Fibroblast of peridontal ligament (primary cell): Measurements from ENCODE around the gene CHCHD6.

Source experiments
- DNase-seq: peaks from one replicate; pipeline ENCODE4 v3.0.0-alpha.2; 2010; ENCODE audit errors: extremely low read depth

CHCHD6 gene

DNA sequence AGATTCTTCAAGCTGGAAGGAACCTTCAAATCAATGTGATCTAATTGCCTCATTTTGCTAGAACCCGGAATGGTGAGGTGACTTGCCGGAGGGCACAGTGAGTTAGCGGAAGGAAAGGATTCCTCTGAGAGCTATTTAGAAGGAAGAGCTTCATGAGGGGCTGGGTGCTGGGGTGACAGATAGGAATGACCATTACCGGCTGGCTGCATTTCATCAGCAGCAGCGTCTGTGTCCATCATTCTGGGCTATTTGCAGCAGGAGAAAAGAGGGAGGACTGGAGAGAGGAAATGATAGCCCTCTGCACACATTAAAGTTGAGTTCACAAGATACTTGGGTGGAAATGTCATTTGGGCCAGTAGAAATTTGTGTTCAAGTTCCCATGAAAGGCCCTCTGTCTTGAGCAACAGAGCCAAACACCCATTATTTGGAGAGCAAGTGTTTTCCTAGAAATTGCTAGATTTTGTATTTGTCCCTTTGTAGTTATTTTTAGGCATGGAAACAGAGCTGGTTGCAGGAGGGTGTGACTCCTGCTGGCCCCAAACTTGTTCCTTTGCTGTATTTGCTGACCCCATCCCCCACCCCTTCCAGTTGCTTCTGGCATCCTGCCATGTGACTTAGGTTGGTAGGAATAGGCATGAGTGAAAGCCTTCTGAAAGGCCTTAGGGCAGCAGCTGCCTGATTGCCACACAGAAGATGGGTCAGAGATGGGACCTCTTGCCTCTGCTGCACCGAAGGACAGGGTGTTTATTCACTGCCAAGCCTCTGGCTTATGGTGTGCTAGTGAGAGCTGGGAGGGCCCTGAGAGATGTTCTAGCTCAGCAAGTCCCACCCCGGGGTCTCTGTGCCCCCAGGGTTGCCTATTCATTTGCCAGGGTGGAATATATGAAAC is 191.4 kb downstream of the CHCHD6 start:
- peak; percentile 43 for DNase-seq

DNA sequence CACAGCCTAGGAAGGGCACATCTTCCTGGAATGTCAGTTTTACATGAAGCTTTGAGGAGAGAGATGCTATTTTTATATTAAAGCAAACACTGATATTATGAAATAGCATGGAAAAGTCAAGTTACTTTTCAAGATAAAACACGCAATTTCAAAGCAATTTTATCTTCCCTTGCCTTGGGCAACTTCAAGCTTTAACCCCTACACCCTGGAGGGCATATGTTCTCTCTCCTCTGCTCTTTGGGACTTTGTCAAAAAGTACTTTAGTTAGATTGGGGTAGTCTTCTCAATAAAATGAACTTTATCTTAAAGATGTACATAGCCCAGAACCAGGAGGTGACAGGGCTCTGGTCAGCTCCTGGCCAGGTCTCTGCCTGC is 192.0 kb downstream of the CHCHD6 start:
- DNase-seq, result peak; percentile 28

DNA sequence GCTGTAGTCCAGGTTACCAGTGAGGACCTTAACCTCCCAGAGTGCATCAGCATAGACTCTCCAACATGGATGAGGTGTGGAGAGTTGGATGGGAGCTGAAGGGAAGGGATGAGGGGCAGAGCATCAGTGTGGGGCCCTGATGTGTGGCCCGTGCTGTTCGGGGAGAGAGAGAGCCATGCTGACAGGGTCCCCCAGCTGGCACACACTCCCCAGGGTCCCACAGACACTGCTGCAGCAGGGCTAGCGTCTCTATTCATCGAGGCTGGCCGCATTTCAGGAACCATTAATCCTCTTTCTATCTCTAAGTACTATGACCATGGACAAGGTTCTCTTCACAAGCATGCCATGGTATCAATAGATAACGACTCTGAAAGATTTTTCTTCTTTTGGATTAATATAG is 192.9 kb downstream of the CHCHD6 start:
- DNase-seq, result no peak

DNA sequence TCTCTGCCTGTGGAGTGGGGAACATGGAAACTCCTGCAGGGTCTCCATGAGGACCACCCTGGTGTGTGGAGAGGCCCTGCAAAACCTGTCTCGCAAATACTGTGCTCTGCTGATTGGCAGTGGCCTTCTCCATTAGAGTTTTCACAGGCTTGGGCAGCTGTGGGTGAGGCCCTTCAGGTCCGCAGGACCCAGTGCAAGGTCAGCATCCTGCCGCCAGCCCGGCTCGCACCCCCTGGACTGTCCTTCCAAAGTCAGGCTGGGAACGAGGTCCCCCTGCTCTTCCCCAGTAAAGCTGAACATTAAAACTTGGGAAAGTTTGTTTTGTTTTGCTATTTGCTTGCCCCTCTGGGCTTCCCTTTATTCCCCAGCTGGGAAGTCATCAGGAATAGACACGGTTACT is 193.9 kb downstream of the CHCHD6 start:
- no peak for DNase-seq

DNA sequence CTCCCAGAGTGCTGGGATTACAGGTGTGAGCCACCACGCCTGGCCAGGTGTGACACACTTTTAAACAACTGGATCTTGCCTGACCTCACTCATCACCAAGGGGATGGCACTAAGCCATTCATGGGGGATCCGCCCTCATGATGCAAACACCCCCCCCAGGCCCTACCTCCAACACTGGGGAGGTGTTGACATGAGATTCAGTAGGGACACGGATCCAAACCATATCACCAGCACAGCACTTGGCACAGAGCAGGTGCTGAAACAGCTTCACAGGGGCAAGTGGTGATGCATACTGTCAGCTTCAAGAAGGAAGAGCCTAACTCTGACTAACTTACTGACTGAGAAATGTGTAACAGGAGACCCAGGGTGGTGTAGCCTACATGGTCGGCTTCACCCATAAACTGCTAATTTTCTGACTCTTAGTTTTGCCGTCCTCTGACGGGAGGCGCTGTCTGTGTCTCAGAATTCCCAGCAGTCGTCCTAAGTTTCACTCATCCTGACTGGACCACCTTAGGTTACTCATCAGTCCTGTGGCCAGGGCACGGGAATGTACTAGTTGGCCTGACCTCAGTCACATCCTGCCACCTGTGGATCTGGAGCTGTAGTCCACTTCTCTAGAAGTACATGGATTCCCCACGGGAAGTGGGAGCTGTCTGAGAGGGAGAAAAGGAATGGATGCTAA is 197.0 kb downstream of the CHCHD6 start:
- DNase-seq, result no peak

DNA sequence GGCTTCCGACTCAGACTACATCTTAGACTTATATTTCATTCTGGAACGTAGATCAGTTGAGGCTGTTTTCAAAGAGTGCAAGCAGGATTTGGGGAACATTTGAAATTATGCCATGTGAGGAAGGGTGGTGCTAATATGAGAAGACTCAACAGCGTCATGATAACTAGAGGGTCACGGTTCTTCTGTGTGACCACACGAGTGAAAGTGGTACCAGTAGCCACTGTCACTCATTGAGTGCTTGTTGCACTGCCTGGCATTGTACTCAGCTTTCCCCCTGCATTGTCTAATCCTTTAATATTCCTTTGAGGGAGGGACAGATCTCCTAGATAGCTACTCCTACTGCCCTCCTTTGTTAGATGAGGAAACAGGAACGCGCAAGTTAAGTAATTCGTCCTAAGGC is 197.6 kb downstream of the CHCHD6 start:
- no peak for DNase-seq

DNA sequence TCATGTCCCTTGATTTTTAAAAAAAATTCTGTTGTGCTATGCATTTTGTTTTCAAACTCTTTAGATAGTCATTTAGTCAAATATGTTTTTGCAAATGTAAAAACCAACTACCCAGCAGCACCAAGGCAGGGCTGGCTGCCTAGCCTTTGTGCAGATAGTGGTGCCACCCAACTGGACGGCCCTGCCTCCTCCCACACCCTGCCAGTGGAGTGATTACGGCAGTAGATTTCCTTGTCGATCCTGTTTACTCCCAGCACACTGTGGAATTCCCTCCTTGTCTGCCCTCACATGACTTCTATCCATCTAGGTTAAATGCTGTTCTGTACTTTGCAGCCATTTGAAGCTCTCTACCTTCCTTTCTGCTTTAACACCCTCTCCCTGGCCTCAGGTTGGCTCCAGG is 199.5 kb downstream of the CHCHD6 start:
- no peak for DNase-seq

DNA sequence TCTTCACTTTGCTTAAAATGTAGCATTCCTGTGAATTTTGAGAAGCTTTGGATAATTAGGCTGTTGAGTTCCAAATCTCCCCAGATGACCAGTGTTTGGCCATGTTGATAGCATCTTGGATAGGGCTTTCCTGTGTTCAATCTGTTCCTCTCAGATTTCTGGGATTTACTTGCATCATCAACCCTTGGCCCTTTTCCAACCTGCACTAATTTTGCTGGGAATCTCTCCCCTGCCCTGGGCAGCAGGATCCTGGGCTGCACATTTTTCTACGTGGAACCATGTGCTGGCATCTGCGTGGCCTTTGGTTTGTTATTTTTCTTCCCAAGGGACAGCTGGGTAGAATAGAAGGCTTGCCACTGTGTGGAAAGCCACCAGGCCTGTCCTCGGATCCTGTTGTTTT is 203.5 kb downstream of the CHCHD6 start:
- peak; percentile 53 for DNase-seq

DNA sequence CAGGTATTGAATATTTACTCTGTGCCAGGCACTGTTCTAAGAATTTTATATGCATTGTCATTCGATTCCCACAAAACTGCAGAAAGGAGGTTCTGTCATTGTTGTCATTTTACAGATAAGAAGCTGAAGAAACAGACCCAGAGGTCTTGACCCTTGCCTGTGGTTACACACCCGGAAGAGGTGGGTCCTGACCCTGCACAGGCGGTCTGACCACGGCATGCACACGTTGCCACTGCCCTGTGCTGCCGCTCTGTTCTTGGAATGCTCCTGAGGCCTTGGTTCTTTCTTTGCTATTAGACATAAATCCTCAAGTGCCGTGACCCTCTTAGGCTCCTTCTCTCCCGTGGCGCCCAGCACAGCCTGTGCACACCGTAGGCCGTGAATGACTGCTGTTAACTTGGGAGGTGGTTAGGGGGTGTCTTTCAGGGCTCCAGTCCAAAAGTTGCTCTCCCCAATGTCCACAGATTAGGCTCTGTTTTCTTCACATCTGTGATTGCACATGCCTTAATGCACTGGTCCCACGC is 204.8 kb downstream of the CHCHD6 start:
- no peak for DNase-seq

DNA sequence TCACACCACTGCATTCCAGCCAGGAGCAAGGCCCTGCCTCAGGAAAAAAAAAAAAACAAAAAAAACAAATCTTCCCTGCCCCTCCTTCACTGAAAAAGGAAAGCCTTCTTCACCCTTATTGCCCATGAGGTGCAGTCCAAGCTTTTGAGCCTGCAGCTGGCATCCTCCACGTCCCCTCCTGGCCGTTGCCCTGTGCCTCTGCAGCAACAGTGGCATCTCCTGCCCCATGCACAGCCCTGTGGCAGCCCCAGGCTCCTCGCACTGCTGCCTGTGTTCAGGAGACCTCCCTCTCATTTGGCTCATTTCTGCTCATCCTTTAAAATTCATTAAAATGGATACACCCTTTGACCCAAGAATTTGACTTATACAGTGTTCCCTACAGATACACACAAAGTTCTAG is 206.2 kb downstream of the CHCHD6 start:
- no peak for DNase-seq

DNA sequence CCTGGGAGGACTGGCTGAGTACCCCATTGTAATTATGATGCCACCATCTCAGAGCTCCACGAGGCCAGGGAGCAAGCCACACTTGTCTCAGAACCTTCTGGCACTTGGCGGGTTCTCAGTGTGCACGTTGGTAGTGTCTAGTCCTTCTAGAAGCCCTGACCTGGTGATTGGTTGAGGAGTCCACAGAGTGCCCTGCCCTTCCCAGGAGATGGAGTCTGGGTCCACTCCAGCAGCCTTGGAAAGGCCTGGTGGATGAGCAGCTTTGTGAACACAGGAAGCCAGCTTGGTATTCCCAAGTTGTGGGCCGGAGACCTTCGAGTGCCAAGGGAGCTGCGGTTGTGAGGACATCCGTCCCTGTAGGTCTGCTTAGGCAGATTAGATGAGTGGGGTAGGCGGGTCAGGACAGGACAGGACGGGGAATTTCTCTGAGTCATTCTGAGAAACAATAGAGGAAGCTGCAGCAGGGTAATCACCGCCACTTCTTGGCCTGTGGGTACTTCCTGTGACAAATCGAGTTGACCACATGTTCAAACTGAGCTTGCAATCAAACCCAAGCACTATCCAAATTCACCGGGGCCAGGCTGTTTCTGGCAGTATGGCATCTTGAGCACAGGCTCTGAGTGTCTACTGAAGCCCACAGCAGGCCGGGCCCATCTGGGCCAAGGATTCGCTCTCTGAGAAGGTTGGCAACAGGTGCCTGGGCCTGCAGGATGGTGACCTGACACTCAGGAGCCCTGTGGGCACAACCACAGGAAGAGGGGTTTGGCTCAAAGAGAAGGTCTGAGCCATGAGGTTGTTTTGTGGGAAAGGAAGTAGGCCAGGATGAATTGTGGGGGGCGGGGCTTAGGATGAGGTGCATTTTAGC is 207.4 kb downstream of the CHCHD6 start:
- peak; percentile 69 for DNase-seq

DNA sequence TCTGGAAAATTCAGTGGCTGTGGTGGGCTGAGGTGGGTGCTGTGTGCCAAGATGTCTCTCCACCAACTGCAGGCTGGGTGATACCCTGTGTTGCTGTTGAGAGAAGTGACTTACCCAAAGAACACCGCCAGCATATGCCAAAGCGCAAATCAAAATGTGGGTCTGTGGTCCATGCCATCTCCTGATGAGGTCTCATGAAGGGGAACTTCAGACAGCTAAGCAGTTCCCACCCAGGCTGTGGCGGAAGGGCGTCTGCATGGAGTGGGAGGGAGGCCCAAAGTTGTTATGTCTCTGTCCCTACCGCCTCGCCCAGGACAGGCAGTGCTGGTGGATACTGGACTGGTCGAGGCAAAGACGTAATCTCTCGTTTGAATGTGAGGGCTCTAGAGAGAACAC is 208.0 kb downstream of the CHCHD6 start:
- no peak for DNase-seq

DNA sequence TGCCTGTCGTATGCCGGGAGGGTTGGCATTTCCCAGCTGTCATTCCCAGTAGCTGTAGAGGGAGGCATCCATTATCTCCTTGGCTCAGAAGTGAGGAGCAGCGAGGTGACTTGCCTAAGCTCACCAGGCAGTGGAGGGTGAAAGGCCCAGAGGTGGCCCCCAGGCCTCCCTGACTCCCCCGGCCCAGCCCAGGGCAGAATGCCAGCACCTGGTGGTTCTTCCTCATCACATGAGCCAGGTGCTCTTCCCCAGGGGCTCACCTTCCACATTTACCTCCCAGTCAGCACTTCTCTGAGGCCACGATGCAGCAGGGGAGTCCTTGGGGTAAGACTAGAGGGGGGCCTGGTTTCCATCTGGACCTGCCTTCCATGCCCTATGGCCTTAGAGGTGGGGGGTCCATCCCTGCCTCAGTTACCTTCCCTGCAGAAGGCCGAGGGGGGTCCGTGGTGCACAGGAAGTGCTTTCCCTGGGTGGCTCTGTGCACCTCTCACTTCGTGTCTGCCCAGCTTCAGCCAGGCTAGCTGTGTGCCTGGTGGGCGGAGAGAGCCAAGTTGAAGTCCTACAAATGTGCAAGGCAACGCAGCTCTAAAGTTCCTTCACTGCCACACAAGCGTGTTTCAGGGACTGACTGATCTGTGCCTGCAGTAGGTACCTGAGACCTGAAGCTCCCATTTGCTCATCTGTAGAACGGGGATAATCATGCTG is 208.6 kb downstream of the CHCHD6 start:
- DNase-seq, result no peak

DNA sequence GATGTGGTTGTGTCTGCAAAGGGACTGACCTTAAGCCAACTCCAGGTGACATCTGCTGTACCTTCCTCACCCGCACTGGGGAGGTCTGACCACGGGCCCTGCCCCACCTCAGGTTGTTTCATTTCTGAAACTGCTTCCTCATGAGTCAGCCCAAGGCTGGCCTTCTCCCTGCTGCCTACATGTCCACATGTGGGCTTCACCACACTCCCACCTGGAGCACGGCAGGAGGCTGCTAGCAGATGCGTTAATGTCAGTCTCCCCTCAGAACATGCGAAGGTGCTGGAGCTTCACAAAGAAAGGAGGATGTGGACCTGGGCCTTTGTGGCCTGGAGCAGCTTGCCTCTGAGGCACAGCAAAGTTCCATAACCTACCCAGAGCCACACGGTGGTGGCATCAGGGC is 209.5 kb downstream of the CHCHD6 start:
- DNase-seq, result no peak

DNA sequence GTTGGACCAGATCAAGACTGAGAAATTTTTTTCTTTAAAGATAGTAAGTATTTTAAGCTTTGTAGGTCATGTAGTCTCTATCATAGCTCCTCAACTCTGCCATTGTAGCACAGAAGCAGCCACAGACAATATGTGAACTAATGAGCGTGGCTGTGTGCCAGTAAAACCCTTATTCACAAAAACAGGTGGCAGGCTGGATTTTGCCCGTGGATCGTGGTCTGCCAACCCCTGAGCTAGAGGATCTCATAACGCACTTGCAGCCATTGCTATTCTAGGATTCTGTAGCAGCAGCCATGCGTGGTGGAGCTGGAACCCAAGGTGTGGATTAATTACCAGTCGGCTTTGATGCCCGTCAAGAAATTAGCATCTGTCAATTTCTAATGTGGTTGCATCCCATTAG is 210.2 kb downstream of the CHCHD6 start:
- no peak for DNase-seq

DNA sequence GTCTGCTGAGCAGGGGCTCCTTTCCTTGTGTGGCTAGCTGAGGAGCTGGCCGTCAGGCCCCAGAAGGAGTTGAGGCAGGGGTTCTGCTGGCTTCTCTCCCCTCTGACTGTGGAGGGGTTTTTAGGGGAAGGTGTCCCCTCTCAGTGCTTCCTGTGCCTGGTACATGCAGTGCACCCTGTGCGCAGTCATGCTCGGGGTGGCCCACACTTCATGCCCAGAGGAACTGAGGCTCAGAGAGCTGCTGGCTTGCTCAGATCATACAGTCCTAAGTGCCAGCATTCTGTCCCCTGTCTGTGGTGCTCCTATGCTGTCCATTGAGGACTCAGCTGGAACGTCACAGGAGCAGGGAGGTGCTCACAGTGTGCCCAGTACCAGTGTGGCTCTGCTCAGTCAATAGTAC is 211.0 kb downstream of the CHCHD6 start:
- DNase-seq, result no peak

DNA sequence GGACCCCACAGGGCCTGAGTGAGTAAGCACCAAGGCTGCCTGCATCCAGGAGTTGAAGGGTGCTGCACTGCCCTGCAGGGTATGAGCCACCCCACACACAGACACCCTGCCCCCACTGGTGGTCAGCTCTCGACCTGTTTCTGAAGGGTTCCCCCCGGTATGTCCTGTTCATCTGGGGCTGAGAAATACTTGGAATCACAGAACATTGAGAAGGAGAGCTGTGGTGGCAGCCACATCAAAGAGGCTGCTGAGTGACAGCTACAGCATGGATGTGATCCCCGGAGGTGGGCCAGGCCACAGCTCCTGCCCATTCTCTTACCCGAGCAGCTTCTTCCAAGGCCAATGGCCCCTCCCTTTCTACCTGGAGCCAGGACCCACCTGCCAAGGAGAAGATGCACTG is 212.5 kb downstream of the CHCHD6 start:
- no peak for DNase-seq

DNA sequence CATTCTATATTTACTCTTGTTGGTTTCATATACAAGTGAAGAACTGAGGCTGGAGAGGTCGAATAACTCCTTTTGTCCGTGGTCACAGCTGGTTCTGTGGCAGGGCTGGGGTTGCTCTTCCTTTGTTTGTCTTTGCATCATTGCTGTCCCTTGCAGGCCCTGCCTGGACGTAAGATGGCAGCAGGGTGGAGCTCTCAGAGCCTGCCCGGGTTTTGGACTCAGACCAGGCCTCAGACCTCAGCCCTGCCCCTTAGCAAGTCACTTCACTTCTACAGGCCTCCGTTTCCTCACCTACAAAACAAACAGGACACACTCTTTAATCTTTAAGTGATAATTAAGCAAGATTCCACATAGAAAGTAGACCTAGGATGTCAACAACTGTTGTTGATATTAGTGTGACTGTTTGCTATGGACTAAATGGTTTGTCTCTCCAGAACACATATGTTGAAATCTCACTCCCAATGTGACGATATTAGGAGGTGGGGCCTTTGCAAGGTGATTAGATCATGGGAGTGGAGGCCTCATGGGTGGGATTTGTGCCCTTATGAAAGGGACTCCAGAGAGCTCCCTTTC is 213.3 kb downstream of the CHCHD6 start:
- DNase-seq, result no peak

DNA sequence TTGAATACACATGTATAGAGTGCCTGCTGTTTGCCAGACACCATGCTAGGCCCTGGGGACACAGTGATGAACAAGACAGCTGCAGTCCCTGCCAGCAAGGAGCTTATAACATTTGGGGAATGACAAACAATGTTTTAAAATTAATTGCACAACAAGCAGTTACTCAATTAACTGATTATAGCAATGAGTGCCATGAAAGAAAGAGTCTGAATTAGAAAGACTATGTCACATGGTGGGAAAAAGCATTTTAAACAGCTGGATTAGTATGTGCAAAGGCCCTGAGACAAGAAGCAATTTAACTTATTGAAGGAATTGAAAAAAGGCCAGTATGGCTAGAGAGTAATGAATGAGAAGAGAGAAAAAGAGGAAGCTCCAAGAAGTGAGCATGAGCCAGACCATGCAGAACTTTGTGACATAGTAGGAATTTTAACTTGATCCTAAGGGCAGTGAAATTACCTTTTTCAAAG is 214.3 kb downstream of the CHCHD6 start:
- no peak for DNase-seq

DNA sequence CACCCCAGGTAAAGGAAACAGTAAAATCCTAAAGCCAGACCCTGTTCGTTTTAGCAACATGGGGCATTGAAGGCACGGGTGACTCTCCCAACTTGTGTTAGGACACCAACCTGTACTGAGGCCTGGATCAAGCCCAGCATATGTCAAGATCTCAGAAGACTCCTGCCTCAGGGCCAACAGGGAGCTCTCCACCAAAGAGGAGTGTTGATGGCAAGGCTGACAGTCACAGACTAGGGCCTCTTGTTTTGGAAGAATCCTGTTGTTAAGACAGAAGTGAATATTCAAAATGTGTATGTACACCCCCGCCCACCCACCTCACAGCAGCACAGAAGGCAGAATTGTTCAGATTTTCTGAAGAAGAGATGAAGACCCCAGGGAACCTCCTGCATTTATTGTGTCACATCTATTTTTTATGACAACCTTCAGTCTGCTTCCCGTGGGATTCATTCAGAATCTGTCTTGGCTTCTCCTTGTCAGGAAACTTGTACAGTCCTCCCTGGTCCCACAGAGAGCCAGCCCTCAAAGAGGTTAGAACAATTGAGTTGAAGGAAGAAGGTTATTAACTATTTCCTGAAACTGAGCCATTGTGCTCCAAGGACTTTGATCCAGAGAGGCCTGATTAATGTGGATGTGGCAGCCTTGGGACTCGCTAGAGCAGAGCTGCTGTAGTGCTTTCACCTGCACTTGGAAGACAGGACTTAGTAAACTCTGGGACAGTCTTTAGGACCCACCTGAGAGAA is 217.2 kb downstream of the CHCHD6 start:
- no peak for DNase-seq
